ENCODE measurements around the gene BNC1. TPM values are rescaled to one million over a fixed set of nuclear protein-coding genes. Genes with fewer than 3 reads are reported as not detected.

The BNC1 gene
- total and polyA plus RNA-seq, 9 donors = 0.69 to 3.0 (median 1.2) TPM

DNA sequence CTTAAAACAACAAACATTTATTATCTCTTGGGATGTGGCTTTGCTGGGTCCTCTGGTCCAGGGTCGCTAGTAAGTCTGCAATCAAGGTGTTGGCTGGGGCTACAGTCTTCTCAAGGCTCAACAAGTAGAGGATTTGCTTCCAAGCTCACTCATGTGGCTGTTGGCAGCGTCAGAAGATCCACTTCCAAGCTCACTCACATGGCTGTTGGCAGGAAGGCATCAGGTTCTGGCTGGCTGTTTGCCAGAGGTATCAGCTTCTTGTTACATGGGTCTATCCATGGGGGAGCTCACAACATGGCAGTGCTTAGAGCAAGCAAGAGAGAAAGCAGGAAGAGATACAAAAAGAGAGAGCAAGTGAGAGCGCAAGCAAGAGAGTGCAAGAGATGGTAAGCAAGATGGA, 15.0 kb upstream of the BNC1 start:
- Histone ChIP-seq H3K27ac (ENCODE audit: low read length) (no peak overlapping the region), H3K4me1 (ENCODE audit: control insufficient read depth, insufficient read depth, low read length) (no peaks in the 10 kb centered on the region), H3K4me3 (ENCODE audit: low read length) (no peak overlapping the region), H3K36me3 (ENCODE audit: control insufficient read depth, insufficient read depth, low read length) (no peaks in the 10 kb centered on the region), H3K27me3 (ENCODE audit: control insufficient read depth, insufficient read depth, low read length) (no peaks in the 10 kb centered on the region), H3K9me3 (replicated peaks; ENCODE audit: control insufficient read depth, low read depth, low read length) (peaks cover 3% of the 10 kb centered on the region)
- no peak for DNase-seq
- WGBS (ENCODE audit: insufficient coverage) = 49% methylated on average over 2 of the region's 3 CpGs

- no peaks in the 10 kb centered on the region for H3K4me1 ChIP-seq (ENCODE audit: control insufficient read depth, insufficient read depth, low read length)
- DNase-seq = no peak
- H3K36me3 ChIP-seq (ENCODE audit: control insufficient read depth, insufficient read depth, low read length) = no peaks in the 10 kb centered on the region
- H3K27ac ChIP-seq (ENCODE audit: low read length) = no peak overlapping the region
- H3K9me3 ChIP-seq (replicated peaks; ENCODE audit: control insufficient read depth, low read depth, low read length) = no peaks in the 10 kb centered on the region
- H3K27me3 ChIP-seq (ENCODE audit: control insufficient read depth, insufficient read depth, low read length) = no peaks in the 10 kb centered on the region
- WGBS (ENCODE audit: insufficient coverage) = 90% methylated on average over 5 of the region's 6 CpGs
- H3K4me3 ChIP-seq (ENCODE audit: low read length) = no peak overlapping the region
These were observed 11.0 kb upstream of the BNC1 start for GRCh38 chr15:83295417-83295816.

- Histone ChIP-seq H3K27me3 (ENCODE audit: control insufficient read depth, insufficient read depth, low read length) (peaks cover 4% of the 10 kb centered on the region), H3K27ac (ENCODE audit: low read length) (no peak overlapping the region), H3K4me3 (ENCODE audit: low read length) (no peak overlapping the region), H3K36me3 (ENCODE audit: control insufficient read depth, insufficient read depth, low read length) (no peaks in the 10 kb centered on the region), H3K9me3 (replicated peaks; ENCODE audit: control insufficient read depth, low read depth, low read length) (no peaks in the 10 kb centered on the region), H3K4me1 (ENCODE audit: control insufficient read depth, insufficient read depth, low read length) (peaks cover 4% of the 10 kb centered on the region)
- no CpG with 5 or more reads among the region's 1 CpG for WGBS (ENCODE audit: insufficient coverage)
- no peak for DNase-seq
These were observed 8.7 kb upstream of the BNC1 start for GRCh38 chr15:83293201-83293600.

- H3K4me1 ChIP-seq (ENCODE audit: control insufficient read depth, insufficient read depth, low read length) = peaks cover 4% of the 10 kb centered on the region
- no peak overlapping the region for H3K27ac ChIP-seq (ENCODE audit: low read length)
- 54% methylated on average over 4 of the region's 5 CpGs for WGBS (ENCODE audit: insufficient coverage)
- H3K9me3 ChIP-seq (replicated peaks; ENCODE audit: control insufficient read depth, low read depth, low read length) = no peaks in the 10 kb centered on the region
- DNase-seq = no peak
- H3K4me3 ChIP-seq (ENCODE audit: low read length) = no peak overlapping the region
- H3K27me3 ChIP-seq (ENCODE audit: control insufficient read depth, insufficient read depth, low read length) = peaks cover 4% of the 10 kb centered on the region
- no peaks in the 10 kb centered on the region for H3K36me3 ChIP-seq (ENCODE audit: control insufficient read depth, insufficient read depth, low read length)
These were observed 7.9 kb upstream of the BNC1 start for GRCh38 chr15:83292317-83292716.

DNA sequence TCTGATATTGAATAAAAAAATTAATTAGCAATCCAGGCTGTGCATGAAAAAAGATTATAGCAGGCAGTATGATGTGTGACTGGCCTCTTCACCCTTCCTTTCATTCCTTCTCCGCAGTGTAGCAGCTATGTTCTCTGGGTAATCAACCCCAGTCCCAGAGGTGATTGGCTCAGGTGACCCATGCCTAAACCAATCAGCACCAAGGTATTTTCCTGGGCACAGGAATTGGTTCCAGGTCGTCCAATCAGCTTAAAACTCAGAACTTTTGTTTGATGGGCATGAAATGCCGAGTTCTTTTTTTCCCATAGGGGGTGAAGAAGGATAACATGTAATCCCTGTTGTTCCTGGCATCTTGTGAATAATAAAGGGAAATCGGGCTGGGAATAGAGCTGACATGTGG, 5.8 kb upstream of the BNC1 start:
- Histone ChIP-seq H3K27me3 (ENCODE audit: control insufficient read depth, insufficient read depth, low read length) (peaks cover 15% of the 10 kb centered on the region), H3K27ac (ENCODE audit: low read length) (no peak overlapping the region), H3K4me3 (ENCODE audit: low read length) (no peak overlapping the region), H3K4me1 (ENCODE audit: control insufficient read depth, insufficient read depth, low read length) (peaks cover 4% of the 10 kb centered on the region), H3K9me3 (replicated peaks; ENCODE audit: control insufficient read depth, low read depth, low read length) (no peaks in the 10 kb centered on the region), H3K36me3 (ENCODE audit: control insufficient read depth, insufficient read depth, low read length) (no peaks in the 10 kb centered on the region)
- WGBS (ENCODE audit: insufficient coverage) = 62% methylated on average over 3 of the region's 4 CpGs
- DNase-seq = no peak

GRCh38 chr15:83289160-83289559, 4.7 kb upstream of the BNC1 start:
- Histone ChIP-seq H3K36me3 (ENCODE audit: control insufficient read depth, insufficient read depth, low read length) (no peaks in the 10 kb centered on the region), H3K27me3 (ENCODE audit: control insufficient read depth, insufficient read depth, low read length) (peaks cover 21% of the 10 kb centered on the region), H3K9me3 (replicated peaks; ENCODE audit: control insufficient read depth, low read depth, low read length) (no peaks in the 10 kb centered on the region), H3K4me1 (ENCODE audit: control insufficient read depth, insufficient read depth, low read length) (peaks cover 7% of the 10 kb centered on the region), H3K4me3 (ENCODE audit: low read length) (no peak overlapping the region), H3K27ac (ENCODE audit: low read length) (no peak overlapping the region)
- 80% methylated on average over 1 of the region's 1 CpG for whole genome bisulfite sequencing (ENCODE audit: insufficient coverage)
- no peak for DNase-seq

DNA sequence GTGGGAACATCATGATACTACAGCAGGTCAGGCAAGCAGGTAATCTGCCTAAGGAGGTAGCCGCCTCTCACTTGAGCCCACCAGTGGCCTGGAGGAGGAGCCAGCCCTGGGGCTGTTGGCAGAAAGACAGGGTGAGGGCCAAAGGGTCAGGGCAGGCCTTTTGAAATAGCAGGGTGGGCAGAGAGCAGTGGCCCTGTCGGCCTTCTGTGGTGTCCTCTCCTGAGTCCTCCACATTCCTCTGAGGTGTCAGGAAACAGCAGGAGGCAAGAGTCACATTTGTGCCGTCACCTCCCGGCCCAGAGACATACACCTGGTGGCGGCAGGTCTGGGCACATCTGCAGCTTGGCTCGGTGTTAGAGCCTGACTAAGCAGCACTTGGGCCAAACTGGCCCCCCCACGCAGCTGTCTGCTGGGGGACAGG, 3.9 kb upstream of the BNC1 start:
- WGBS (ENCODE audit: insufficient coverage) = 67% methylated on average over 6 of the region's 7 CpGs
- peaks cover 14% of the 10 kb centered on the region for H3K4me1 ChIP-seq (ENCODE audit: control insufficient read depth, insufficient read depth, low read length)
- H3K36me3 ChIP-seq (ENCODE audit: control insufficient read depth, insufficient read depth, low read length) = no peaks in the 10 kb centered on the region
- no peak for DNase-seq
- no peak overlapping the region for H3K4me3 ChIP-seq (ENCODE audit: low read length)
- H3K27ac ChIP-seq (ENCODE audit: low read length) = no peak overlapping the region
- peaks cover 29% of the 10 kb centered on the region for H3K27me3 ChIP-seq (ENCODE audit: control insufficient read depth, insufficient read depth, low read length)
- no peaks in the 10 kb centered on the region for H3K9me3 ChIP-seq (replicated peaks; ENCODE audit: control insufficient read depth, low read depth, low read length)

GRCh38 chr15:83287541-83288027, 3.1 kb upstream of the BNC1 start:
- no peaks in the 10 kb centered on the region for H3K36me3 ChIP-seq (ENCODE audit: control insufficient read depth, insufficient read depth, low read length)
- DNase-seq = peak; percentile 12
- H3K27ac ChIP-seq (ENCODE audit: low read length) = no peak overlapping the region
- peaks cover 37% of the 10 kb centered on the region for H3K27me3 ChIP-seq (ENCODE audit: control insufficient read depth, insufficient read depth, low read length)
- no CpG with 5 or more reads among the region's 3 CpGs for WGBS (ENCODE audit: insufficient coverage)
- no peak overlapping the region for H3K4me3 ChIP-seq (ENCODE audit: low read length)
- peaks cover 20% of the 10 kb centered on the region for H3K4me1 ChIP-seq (ENCODE audit: control insufficient read depth, insufficient read depth, low read length)
- no peaks in the 10 kb centered on the region for H3K9me3 ChIP-seq (replicated peaks; ENCODE audit: control insufficient read depth, low read depth, low read length)

DNA sequence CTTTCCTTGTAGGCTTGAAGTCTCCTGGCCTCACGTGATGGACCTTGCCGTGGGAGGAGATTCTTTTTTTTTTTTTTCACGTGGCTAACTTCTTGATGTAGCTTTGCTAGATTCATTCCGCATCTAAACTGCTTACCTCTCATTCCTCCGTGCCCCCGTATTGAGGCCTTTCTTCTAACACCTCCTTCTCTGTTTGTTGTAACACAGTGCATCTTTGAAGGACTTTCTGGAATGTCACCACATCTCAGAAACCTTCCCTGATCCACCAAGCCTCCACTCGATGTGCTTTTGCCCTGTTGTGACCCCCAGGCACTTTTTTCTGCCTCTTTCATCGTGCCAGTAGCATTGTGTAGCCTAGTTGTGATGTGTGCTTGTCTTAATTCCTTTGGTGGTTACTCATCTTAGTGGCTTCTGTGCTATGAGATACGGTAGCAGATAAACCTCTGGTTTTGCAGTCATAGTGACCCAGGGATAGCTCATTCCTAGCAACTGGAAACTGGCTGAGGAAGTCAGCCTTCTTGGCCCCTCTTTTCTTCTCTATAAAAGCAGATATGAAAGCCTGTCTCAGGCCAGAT, 1.6 kb upstream of the BNC1 start:
- H3K27me3 ChIP-seq (ENCODE audit: control insufficient read depth, insufficient read depth, low read length) = peaks cover 40% of the 10 kb centered on the region
- peaks cover 20% of the 10 kb centered on the region for H3K4me1 ChIP-seq (ENCODE audit: control insufficient read depth, insufficient read depth, low read length)
- H3K4me3 ChIP-seq (ENCODE audit: low read length) = no peak overlapping the region
- DNase-seq = no peak
- H3K36me3 ChIP-seq (ENCODE audit: control insufficient read depth, insufficient read depth, low read length) = no peaks in the 10 kb centered on the region
- 78% methylated on average over 3 of the region's 9 CpGs for WGBS (ENCODE audit: insufficient coverage)
- no peak overlapping the region for H3K27ac ChIP-seq (ENCODE audit: low read length)
- H3K9me3 ChIP-seq (replicated peaks; ENCODE audit: control insufficient read depth, low read depth, low read length) = no peaks in the 10 kb centered on the region

DNA sequence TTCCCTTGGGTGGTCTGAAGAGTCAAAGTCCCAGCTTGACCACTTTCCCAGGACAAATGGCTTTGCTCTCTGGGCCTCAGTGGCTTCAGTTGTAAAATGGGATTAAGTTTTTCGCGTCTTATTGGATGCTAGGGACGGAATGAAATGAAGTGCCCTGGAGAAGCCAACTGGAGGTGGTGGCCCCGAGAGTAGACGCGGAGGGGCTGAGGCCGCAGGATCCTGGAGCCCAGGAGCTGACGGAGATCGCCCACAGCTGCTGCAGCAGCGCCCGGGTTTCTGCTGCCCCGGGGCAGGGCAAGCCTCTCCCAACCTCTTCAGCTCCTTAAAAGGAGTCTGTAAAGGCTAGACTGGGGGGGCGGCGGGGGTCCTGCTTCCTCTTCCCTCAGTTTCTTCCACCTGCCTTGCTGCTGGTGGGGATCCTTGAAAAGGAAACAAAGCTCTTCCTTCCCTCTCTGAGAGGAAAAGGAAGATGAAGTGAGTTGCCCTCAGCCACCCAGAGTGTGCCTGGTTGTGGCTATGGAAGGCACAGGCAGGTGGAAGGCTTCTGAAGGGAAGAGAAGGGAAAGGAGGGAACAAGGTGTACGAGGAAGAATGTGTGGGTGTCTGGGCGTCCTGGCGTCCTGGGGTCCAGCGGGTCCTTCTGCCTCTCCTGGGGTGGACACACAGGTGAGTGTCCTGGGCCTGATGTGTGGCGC, 967 bp upstream of the BNC1 start:
- no peak for DNase-seq
- H3K27me3 ChIP-seq (ENCODE audit: control insufficient read depth, insufficient read depth, low read length) = peaks cover 44% of the 10 kb centered on the region
- no peaks in the 10 kb centered on the region for H3K9me3 ChIP-seq (replicated peaks; ENCODE audit: control insufficient read depth, low read depth, low read length)
- peaks cover 20% of the 10 kb centered on the region for H3K4me1 ChIP-seq (ENCODE audit: control insufficient read depth, insufficient read depth, low read length)
- 87% methylated on average over 4 of the region's 19 CpGs for WGBS (ENCODE audit: insufficient coverage)
- H3K4me3 ChIP-seq (ENCODE audit: low read length) = no peak overlapping the region
- H3K36me3 ChIP-seq (ENCODE audit: control insufficient read depth, insufficient read depth, low read length) = no peaks in the 10 kb centered on the region
- no peak overlapping the region for H3K27ac ChIP-seq (ENCODE audit: low read length)

All from muscle of leg (tissue), 11 donors.